C4-2B (cell line): ENCODE results near the gene ANAPC16.

Experiments used
- H3K27ac ChIP-seq: fragments of 450-650 bp; 2 replicates; pipeline ENCODE4 v1.5.1; 2017
- ZFX ChIP-seq: fragments of 450-650 bp; IDR thresholded peaks from 2 replicates; pipeline ENCODE4 v1.6.1; 2017
- TF ChIP-seq, protein P1 (sequence below): fragments of 450-650 bp; conservative IDR thresholded peaks from 2 replicates; pipeline ENCODE4 v1.5.1; 2017; ENCODE audit warnings: mild to moderate bottlenecking

The ANAPC16 gene

DNA sequence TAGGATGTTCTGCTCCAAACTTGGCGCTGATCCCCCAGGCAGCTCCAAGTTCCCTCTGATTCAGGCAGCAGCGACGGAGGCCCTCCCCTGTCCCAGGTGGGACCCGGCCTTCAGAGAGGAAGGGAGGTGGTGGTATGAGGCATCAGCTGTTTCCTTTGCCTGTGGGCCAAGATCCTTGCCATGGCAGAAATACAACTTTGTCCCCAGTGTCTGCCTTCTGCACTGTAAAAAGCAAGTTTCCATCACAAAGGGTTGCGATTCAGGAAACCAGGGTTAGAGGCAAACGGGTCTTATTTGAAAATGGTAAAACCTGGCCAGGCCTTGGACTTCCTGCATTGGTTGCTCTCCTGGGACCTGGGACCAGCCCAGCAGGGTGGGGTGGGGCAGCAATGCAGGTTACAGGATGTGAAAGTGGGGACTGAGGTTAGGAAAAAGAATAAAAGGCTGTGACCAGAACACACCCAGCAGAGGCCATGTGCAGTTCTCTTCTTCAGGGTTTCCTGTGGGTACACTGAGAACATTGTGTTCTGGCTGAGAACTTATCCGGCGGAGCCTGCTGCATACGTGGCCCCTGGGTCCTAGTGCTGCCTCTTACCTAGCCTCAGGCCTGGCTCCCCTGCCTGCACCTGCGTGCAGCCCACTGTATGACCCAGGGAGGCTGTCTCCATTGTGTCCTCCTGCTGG lies 32.8 kb downstream of the ANAPC16 start:
- no peak for TF ChIP-seq ZFX
- TF ChIP-seq, protein P1, sequence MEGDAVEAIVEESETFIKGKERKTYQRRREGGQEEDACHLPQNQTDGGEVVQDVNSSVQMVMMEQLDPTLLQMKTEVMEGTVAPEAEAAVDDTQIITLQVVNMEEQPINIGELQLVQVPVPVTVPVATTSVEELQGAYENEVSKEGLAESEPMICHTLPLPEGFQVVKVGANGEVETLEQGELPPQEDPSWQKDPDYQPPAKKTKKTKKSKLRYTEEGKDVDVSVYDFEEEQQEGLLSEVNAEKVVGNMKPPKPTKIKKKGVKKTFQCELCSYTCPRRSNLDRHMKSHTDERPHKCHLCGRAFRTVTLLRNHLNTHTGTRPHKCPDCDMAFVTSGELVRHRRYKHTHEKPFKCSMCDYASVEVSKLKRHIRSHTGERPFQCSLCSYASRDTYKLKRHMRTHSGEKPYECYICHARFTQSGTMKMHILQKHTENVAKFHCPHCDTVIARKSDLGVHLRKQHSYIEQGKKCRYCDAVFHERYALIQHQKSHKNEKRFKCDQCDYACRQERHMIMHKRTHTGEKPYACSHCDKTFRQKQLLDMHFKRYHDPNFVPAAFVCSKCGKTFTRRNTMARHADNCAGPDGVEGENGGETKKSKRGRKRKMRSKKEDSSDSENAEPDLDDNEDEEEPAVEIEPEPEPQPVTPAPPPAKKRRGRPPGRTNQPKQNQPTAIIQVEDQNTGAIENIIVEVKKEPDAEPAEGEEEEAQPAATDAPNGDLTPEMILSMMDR: no peak
- H3K27ac ChIP-seq: peak overlapping the region; percentile 80

DNA sequence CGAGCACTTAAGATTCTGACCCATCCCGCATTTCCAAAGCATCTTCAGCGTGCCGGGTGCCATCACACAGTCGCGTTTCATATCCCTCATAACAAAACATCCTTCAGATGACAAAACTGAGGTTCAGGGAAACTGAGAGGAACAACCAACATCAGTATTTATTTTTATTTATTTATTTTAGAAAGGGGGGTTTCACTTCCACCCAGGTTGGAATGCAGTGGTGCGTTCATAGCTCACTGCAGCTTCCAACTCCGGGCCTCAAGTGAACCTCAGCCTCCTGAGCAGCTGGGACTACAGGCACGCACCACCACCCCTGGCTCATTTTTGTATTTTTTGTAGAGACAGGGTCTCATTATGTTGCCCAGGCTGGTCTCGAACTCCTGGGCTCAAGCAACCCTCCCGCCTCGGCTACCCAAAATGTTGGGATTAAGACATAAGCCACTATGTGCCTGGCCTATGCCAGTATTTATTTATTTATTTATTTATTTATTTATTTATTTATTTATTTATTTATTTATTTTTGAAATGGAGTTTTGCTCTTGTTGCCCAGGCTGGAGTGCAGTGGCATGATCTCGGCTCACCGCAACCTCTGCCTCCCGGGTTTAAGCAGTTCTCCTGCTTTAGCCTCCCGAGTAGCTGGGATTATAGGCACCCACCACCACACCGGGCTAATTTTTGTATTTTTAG lies 33.5 kb downstream of the ANAPC16 start:
- peak overlapping the region; percentile 80 for H3K27ac ChIP-seq

DNA sequence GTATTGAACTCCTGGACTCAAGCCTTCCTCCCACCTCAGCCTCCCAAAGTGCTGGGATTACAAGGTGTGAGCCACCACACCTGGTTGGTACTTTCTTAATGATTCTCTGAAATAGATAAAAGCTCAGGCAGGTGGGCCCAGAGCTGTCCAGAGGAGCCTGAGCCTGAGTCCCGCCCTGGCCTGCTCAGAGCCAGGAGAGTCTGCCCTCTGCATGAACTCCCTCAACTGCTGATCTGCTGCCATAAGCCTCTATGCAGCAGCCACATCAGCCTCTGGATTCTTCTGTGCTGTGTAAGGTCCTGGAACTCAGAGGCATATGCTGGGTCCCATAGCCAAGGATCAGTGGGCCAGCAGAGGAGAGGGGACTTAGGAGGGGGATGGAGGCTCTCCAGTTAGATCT lies 34.9 kb downstream of the ANAPC16 start:
- H3K27ac ChIP-seq: no peak overlapping the region
- TF ChIP-seq, protein P1: no peak
- no peak for TF ChIP-seq ZFX

DNA sequence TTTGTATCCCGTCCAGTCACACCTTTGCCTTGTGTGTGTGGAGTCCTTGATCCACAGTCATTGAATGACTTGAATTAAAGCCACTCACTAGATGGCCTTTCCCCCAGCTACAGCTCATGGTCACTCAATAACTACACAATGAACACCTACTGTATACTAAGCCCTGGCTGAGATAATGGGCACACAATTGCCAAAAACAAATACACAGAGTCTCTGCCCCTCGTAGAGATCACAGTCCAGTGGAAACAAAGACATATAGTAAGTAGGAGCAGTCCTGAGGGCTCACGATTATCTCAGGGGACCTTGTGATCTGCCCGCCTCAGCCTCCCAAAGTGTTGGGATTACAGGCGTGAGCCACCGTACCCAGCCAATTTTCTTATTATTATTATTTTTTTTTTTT lies 35.8 kb downstream of the ANAPC16 start:
- no peak for TF ChIP-seq ZFX
- TF ChIP-seq, protein P1: no peak
- no peak overlapping the region for H3K27ac ChIP-seq

DNA sequence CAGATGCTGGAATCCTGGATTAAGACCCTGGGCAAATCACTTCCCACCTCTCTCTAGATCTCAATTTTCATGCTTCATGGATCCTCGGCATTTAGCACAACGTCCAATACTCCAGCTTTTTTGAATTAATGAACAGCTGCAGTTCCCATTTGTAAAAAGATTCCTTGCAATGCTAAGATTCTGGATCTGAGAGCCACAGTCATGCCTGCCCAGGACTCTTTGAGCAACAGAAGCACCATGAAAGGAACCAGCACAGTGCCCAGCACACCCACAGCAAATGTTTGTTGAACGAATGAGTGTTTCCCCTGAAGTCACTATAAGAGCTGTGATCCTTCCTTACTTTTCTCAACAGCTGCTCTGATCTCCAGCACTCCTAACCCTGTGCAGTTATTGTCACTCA lies 37.2 kb downstream of the ANAPC16 start:
- no peak overlapping the region for H3K27ac ChIP-seq
- TF ChIP-seq ZFX: no peak
- TF ChIP-seq, protein P1: no peak

DNA sequence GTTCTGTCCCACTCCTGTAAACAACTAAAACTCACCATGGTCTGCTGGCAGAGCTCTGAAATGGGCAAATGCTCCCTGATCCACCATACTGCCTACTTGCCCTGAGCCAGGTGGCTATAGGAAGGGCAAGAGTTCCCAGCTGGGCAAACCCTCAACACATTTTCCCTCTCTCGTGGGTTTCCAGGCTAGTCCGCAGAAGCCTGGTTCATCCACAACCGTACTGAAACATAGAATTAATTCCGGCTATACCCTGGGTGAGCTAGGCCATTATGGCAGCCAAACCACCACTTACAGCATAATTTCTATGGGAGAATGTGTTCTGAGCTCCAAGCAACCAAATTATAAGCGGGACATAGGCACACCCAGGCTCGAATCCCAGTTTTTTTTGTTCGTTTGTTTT lies 37.8 kb downstream of the ANAPC16 start:
- TF ChIP-seq ZFX: no peak
- TF ChIP-seq, protein P1: no peak
- H3K27ac ChIP-seq: peak overlapping the region; percentile 68

DNA sequence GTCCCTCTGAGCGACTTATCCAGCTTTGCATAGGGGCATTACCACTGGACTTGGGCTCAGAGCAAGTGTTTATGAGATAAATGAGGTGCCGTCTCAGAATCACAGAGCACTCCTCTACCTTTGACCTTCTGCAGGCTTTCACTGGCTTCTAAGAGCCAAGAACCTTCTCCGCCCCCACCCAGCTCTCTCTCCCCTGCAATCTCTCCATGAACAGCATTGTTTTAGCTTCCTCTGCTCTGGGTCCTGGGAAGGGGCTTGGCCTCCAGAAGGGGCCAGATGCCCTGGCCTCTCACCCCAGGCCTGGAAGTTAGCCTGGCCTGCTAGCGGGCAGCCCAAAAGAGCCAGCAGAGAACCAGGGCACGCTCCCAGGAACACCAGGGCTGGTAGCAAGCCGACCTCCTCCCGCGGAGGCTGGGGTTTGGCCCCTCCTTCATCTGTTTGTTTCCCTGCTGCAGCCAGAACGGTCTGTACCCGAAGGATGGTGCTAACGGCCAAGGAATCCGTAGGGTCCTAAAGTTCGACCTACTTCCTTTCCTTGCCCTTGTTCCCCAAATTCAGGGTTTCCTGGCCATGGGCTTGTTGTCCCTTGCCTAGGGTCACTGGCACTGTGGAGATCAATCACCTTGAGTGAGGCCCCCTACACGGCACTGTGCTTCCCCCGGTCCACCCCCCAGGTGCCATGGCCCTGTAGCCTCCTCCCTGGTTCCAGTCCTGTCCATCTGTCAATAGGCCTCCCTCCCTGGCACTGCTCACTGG lies 39.2 kb downstream of the ANAPC16 start:
- peak overlapping the region; percentile 68 for H3K27ac ChIP-seq
- TF ChIP-seq, protein P1: no peak
- peak; percentile 63; the same call in 1 of the 2 replicates for TF ChIP-seq ZFX
